Gastroesophageal sphincter (tissue), 4 donors: ENCODE data around the gene UBQLN1. TPM values are rescaled to one million over a fixed set of nuclear protein-coding genes. Genes with fewer than 3 reads are reported as not detected.
"Not testable (repeated sequence)": the region's sequence is repeated elsewhere in the genome, so short reads cannot be mapped to it uniquely, and the experiment has no call there.

ENCODE experiments used
- ATAC-seq: fragments of 150-250 bp; one replicate; pipeline ENCODE4 v1.9.1; 2016; ENCODE audit warnings: mild to moderate bottlenecking, moderate library complexity
- H3K27ac ChIP-seq, 4 donors: fragments of 200-600 bp; sonication (generic) in 3 of 4; 1 replicate in 3 of 4; 2 replicates in 1 of 4; pipeline ENCODE4 v1.5.1; 2016 to 2019
- H3K27me3 ChIP-seq: fragments of 200-600 bp; sonication (generic); one replicate; pipeline ENCODE4 v1.5.1; 2019
- H3K36me3 ChIP-seq, 2 donors: fragments of 200-600 bp; sonication (generic); one replicate each; pipeline ENCODE4 v1.5.1; 2019; ENCODE audit warnings: control low read depth in 1 of 2
- H3K4me1 ChIP-seq, 3 donors: fragments of 200-600 bp; sonication (generic); 1 replicate in 2 of 3; 2 replicates in 1 of 3; pipeline ENCODE4 v1.5.1; 2016 to 2019; ENCODE audit warnings: control low read depth in 2 of 3
- H3K4me3 ChIP-seq, 2 donors: fragments of 200-600 bp; sonication (generic); one replicate each; pipeline ENCODE4 v1.5.1; 2019; ENCODE audit warnings: mild to moderate bottlenecking in 1 of 2, moderate library complexity in 1 of 2
- H3K9me3 ChIP-seq, 3 donors: fragments of 200-600 bp; sonication (generic); one replicate each; pipeline ENCODE4 v1.5.1; 2017 to 2019; ENCODE audit warnings: control low read depth in 2 of 3
- CTCF ChIP-seq, 4 experiments: fragments of 200-600 bp in 2 of 4; fragments of 450-650 bp in 2 of 4; sonication (generic) in 1 of 4; IDR thresholded peaks; one replicate each; pipeline ENCODE4 v1.5.1; 2017 to 2019; ENCODE audit warnings: antibody characterized with exemption in 4 of 4, mild to moderate bottlenecking in 2 of 4, moderate library complexity in 2 of 4
- EP300 ChIP-seq: sonication (generic); formaldehyde crosslinking; IDR thresholded peaks from one replicate; pipeline ENCODE4 v1.6.1; 2017; ENCODE audit warnings: antibody characterized with exemption, mild to moderate bottlenecking
- POLR2A ChIP-seq, 2 donors: fragments of 450-650 bp; IDR thresholded peaks; one replicate each; pipeline ENCODE4 v1.6.1; 2017; ENCODE audit warnings: antibody characterized with exemption in 2 of 2, mild to moderate bottlenecking in 2 of 2, moderate library complexity in 1 of 2
- POLR2AphosphoS5 ChIP-seq: sonication (generic); formaldehyde crosslinking; IDR thresholded peaks from one replicate; pipeline ENCODE4 v1.6.1; 2017; ENCODE audit warnings: antibody characterized with exemption
- WGBS, 2 donors: methylation state at CpG; one replicate each; pipeline ENCODE4 v1.1.5; 2018; ENCODE audit warnings: low coverage in 1 of 2; 5-methylcytosine and 5-hydroxymethylcytosine counted together
- total RNA-seq, 4 donors: library from RNA; depleted of rRNA; stranded (reverse); fragments of >200 nt; gene quantifications; one replicate each; pipeline ENCODE4 v1.1.0, GENCODE V29; 2016

UBQLN1 gene
- total RNA-seq, 4 donors from 2014 or later: 112 to 132 (median 117) TPM

GRCh38 chr9:83733739-83734138, 26.0 kb upstream of the UBQLN1 start:
- Histone ChIP-seq H3K27me3 (no peaks in the 10 kb centered on the region), H3K27ac (no peak overlapping the region), H3K9me3 (no peaks in the 10 kb centered on the region), H3K4me1 (no peaks in the 10 kb centered on the region), H3K36me3 (peaks cover 0 to 15% of the 10 kb centered on the region in 2 donors), H3K4me3 (no peak overlapping the region)
- TF ChIP-seq POLR2AphosphoS5 (no peak), CTCF (IDR thresholded peaks at IDR 0.05) (no peak), EP300 (no peak), POLR2A (IDR thresholded peaks at IDR 0.05) (no peak)
- no peak for ATAC-seq
- 89 to 95% methylated on average over 4 of the region's 4 CpGs for WGBS, 2 donors

GRCh38 chr9:83728591-83729368, 21.0 kb upstream of the UBQLN1 start:
- not testable (repeated sequence) for H3K4me1 ChIP-seq, H3K27me3 ChIP-seq, H3K9me3 ChIP-seq, H3K4me3 ChIP-seq, H3K27ac ChIP-seq, H3K36me3 ChIP-seq, ATAC-seq
- WGBS, 2 donors: 90% methylated on average over 2 of the region's 22 CpGs; no CpG with 5 or more reads in 1 of the 2 donors

- TF ChIP-seq EP300 (no peak), POLR2AphosphoS5 (no peak), CTCF (IDR thresholded peaks at IDR 0.05) (no peak)
- H3K4me3 ChIP-seq: no peak overlapping the region
- ATAC-seq: no peak
- no peak overlapping the region for H3K27ac ChIP-seq
- no peaks in the 10 kb centered on the region for H3K36me3 ChIP-seq
- no peaks in the 10 kb centered on the region for H3K4me1 ChIP-seq
- no peaks in the 10 kb centered on the region for H3K9me3 ChIP-seq
- H3K27me3 ChIP-seq: no peaks in the 10 kb centered on the region
Measured at GRCh38 chr9:83724436-83724835, 16.7 kb upstream of the UBQLN1 start.

- Histone ChIP-seq H3K36me3 (no peaks in the 10 kb centered on the region), H3K4me3 (no peak overlapping the region), H3K27ac (no peak overlapping the region), H3K9me3 (no peaks in the 10 kb centered on the region), H3K27me3 (no peaks in the 10 kb centered on the region), H3K4me1 (no peaks in the 10 kb centered on the region)
- 73% methylated on average over 1 of the region's 2 CpGs; no CpG with 5 or more reads in 1 of the 2 donors for WGBS, 2 donors
- no peak for ATAC-seq
- no peak for TF ChIP-seq CTCF (IDR thresholded peaks at IDR 0.05)
- no peak for TF ChIP-seq POLR2A (IDR thresholded peaks at IDR 0.05)
- no peak for TF ChIP-seq POLR2AphosphoS5
- TF ChIP-seq EP300: no peak
Measured at GRCh38 chr9:83722726-83723495, 15.2 kb upstream of the UBQLN1 start.

- Histone ChIP-seq H3K9me3 (peaks cover 0 to 2% (median 0%) of the 10 kb centered on the region in 3 donors), H3K4me3 (no peak overlapping the region), H3K27ac (no peak overlapping the region), H3K4me1 (no peaks in the 10 kb centered on the region), H3K27me3 (no peaks in the 10 kb centered on the region), H3K36me3 (no peaks in the 10 kb centered on the region)
- ATAC-seq: no peak
- TF ChIP-seq POLR2AphosphoS5 (no peak), EP300 (no peak), CTCF (IDR thresholded peaks at IDR 0.05) (no peak), POLR2A (IDR thresholded peaks at IDR 0.05) (no peak)
Measured at GRCh38 chr9:83721509-83721908, 13.8 kb upstream of the UBQLN1 start.
